CD4-positive, alpha-beta T cell treated with Interleukin-1 beta for 1 hour (primary cell): ENCODE measurements around the gene TBC1D3K.
"Not testable (repeated sequence)": the region's sequence is repeated elsewhere in the genome, so short reads cannot be mapped to it uniquely, and the experiment has no call there.

ENCODE experiments used
- DNase-seq, 2 donors: peaks; one replicate each; pipeline ENCODE4 v3.0.0-alpha.2; 2020 to 2022

TBC1D3K gene

DNA sequence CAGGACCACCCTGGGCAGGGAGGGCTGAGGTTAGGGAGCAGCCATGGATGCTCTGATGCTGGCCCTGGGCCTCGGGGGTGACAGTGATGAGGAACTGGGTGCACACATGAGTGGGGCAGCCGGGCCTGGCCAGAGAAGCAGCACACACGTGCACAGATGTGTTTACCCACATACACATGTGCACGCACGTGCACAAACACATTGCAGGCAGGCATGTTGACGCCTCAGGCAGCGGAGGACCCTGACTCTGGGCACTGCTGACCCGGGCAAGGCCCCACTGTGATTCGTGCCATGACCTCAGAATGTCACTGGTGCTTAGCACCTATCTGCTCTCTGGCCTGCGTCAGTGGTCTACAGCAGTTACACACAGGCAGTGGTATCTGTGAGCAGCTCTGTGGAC, at the start of gene TBC1D3K:
TBC1D3K (plus strand) TSS at position 301 of the 400 bp plus-strand sequence. CDS start 1,585 bp downstream, outside the sequence.
- not testable (repeated sequence) for DNase-seq

DNA sequence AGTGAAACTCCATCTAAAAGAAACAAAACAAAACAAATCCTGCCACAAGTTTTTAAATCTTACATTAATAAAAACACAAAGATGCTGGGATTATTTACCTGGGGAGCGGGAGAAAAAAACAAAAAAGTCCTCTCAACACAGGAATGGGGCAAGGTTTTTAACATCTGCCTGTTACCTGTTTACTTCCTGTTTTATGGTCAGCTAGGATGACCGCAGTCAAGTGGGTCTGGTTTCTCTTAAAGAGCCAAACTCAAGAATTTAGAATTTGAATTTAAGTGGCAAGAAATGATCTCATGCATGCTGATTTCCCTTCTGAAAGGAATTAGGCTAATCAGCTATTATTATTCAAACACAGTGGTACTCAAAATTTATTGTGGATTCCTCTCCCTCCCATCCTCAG, 39.7 kb upstream of the TBC1D3K start:
- DNase-seq = no peak

- DNase-seq = no peak
Observed at GRCh38 chr17:37885136-37885535, 39.1 kb upstream of the TBC1D3K start.

- no peak for DNase-seq
Observed at GRCh38 chr17:37888881-37889280, 35.3 kb upstream of the TBC1D3K start.

GRCh38 chr17:37896961-37897360, 27.3 kb upstream of the TBC1D3K start:
- DNase-seq = not testable (repeated sequence)
